HCT116 (cell line): Measurements from ENCODE around the gene PLA2G15. TPM values are rescaled to one million over a fixed set of nuclear protein-coding genes. Genes with fewer than 3 reads are reported as not detected.

Experiments
- ATAC-seq: fragments of 200-7000 bp; cut with Tn5 transposase; 2 replicates; pipeline ENCODE4 v1.9.1; 2020; ENCODE audit warnings: mild to moderate bottlenecking, moderate library complexity
- BruUV-seq: library from RNA; stranded (reverse); fragments of 400-500 nt; replicated peaks from 2 replicates; lab custom pipeline; 2021; lab: Mats Ljungman, UMichigan
- CTCF ChIA-PET: fragments of 300-600 bp; sonication (Branson Sonifier 250); formaldehyde crosslinking; loops from one replicate; lab custom pipeline; 2021; ENCODE audit warnings: antibody characterized with exemption; lab: Charles Lee
- POLR2A ChIA-PET: fragments of 300-600, 350-600 bp; sonication (Branson Sonifier 250); formaldehyde crosslinking; loops from one replicate; lab custom pipeline; 2021; ENCODE audit warnings: antibody characterized with exemption; lab: Charles Lee
- RAD21 ChIA-PET, 2 experiments: fragments of 300-600 bp; sonication (Branson Sonifier 250); formaldehyde crosslinking; loops; one replicate each; lab custom pipeline; 2023; ENCODE audit warnings: low total read pairs in 2 of 2; ENCODE audit not compliant: uncharacterized antibody in 2 of 2, unreplicated experiment in 2 of 2, low non-redundant PET in 1 of 2; lab: Charles Lee
- DNase-seq: peaks from one replicate; pipeline ENCODE4 v3.0.0-alpha.2; 2010; ENCODE audit warnings: low read depth, low spot score
- H2AFZ ChIP-seq: fragments of 200-600 bp; shearing (Covaris generic), sonication (generic); 2 replicates; pipeline ENCODE4 v1.6.1; 2017; ENCODE audit warnings: low read depth, mixed run types, mixed read lengths, antibody characterized with exemption, low read length; ENCODE audit not compliant: poor library complexity, severe bottlenecking
- H3K27ac ChIP-seq: 2 replicates; pipeline ENCODE4 v1.5.1; 2012; ENCODE audit warnings: low read depth, low read length
- H3K27me3 ChIP-seq: fragments of 200-600 bp; sonication (generic); 2 replicates; pipeline ENCODE4 v1.6.1; 2016; ENCODE audit warnings: mixed run types, low read length, mixed read lengths; ENCODE audit not compliant: insufficient read depth
- H3K36me3 ChIP-seq, 2 experiments: fragments of 200-500 bp in 1 of 2; fragments of 200-600 bp in 1 of 2; sonication (Bioruptor generic) in 1 of 2; sonication (generic) in 1 of 2; 2 replicates each; pipeline versions ENCODE4 v1.5.1 to v1.6.1; 2014 to 2016; ENCODE audit warnings: low read length in 2 of 2, inconsistent platforms in 1 of 2, mixed read lengths in 1 of 2, mixed run types in 1 of 2; ENCODE audit not compliant: insufficient read depth in 2 of 2, control insufficient read depth in 1 of 2
- H3K4me1 ChIP-seq, 2 experiments: fragments of 200-600 bp in 1 of 2; sonication (generic) in 1 of 2; 2 replicates each; pipeline versions ENCODE4 v1.5.1 to v1.6.1; 2012 to 2017; ENCODE audit warnings: low read length in 2 of 2, inconsistent platforms in 1 of 2, mild to moderate bottlenecking in 1 of 2, mixed read lengths in 1 of 2, mixed run types in 1 of 2, moderate library complexity in 1 of 2; ENCODE audit not compliant: insufficient read depth in 2 of 2, control insufficient read depth in 1 of 2
- H3K4me2 ChIP-seq: fragments of 200-600 bp; sonication (generic); 2 replicates; pipeline ENCODE4 v1.6.1; 2017; ENCODE audit warnings: mixed run types, low read length, mixed read lengths
- H3K4me3 ChIP-seq, 2 experiments: fragments of 200-600 bp in 1 of 2; sonication (generic) in 1 of 2; replicated peaks in 1 of 2; 2 replicates each; pipeline ENCODE4 v1.5.1; 2011 to 2016; ENCODE audit warnings: low read length in 2 of 2, control low read depth in 1 of 2, low read depth in 1 of 2, mild to moderate bottlenecking in 1 of 2, mixed read lengths in 1 of 2, mixed run types in 1 of 2
- H3K79me2 ChIP-seq: fragments of 200-600 bp; sonication (generic); 2 replicates; pipeline ENCODE4 v1.6.1; 2017; ENCODE audit warnings: mild to moderate bottlenecking, mixed run types, low read length, moderate library complexity, mixed read lengths; ENCODE audit not compliant: insufficient read depth
- H3K9ac ChIP-seq: fragments of 200-600 bp; sonication (generic); 2 replicates; pipeline ENCODE4 v1.6.1; 2016; ENCODE audit warnings: low read length, mixed read lengths
- H3K9me2 ChIP-seq: fragments of 200-600 bp; sonication (generic), shearing (Covaris generic); 2 replicates; pipeline ENCODE4 v1.6.1; 2017; ENCODE audit warnings: mixed run types, mild to moderate bottlenecking, moderate library complexity; ENCODE audit not compliant: insufficient read depth
- H3K9me3 ChIP-seq, 2 experiments: fragments of 200-500 bp in 1 of 2; fragments of 200-600 bp in 1 of 2; sonication (Bioruptor generic) in 1 of 2; sonication (generic) in 1 of 2; 2 replicates each; pipeline ENCODE4 v1.6.1; 2014 to 2017; ENCODE audit warnings: low read length in 2 of 2, mixed read lengths in 2 of 2, inconsistent platforms in 1 of 2, low read depth in 1 of 2, mild to moderate bottlenecking in 1 of 2, mixed run types in 1 of 2, moderate library complexity in 1 of 2; ENCODE audit not compliant: control insufficient read depth in 1 of 2, insufficient read depth in 1 of 2
- H4K20me1 ChIP-seq: fragments of 200-600 bp; sonication (generic), shearing (Covaris generic); 2 replicates; pipeline ENCODE4 v1.6.1; 2017; ENCODE audit warnings: mixed run types, mild to moderate bottlenecking, moderate library complexity; ENCODE audit not compliant: insufficient read depth
- ATF3 ChIP-seq: IDR thresholded peaks from 2 replicates; pipeline ENCODE4 v1.6.1; 2012
- CBX3 ChIP-seq: IDR thresholded peaks from 2 replicates; pipeline ENCODE4 v1.6.1; 2012; ENCODE audit warnings: low read depth
- CEBPB ChIP-seq: IDR thresholded peaks from 2 replicates; pipeline ENCODE4 v1.6.1; 2012; ENCODE audit warnings: low read depth
- CTCF ChIP-seq, 3 experiments: fragments of 200-600 bp in 1 of 3; sonication (generic) in 1 of 3; IDR thresholded peaks in 2 of 3; conservative IDR thresholded peaks in 1 of 3; 2 replicates each; pipeline ENCODE4 v1.5.1; 2012 to 2017; ENCODE audit warnings: low read depth in 2 of 3, low read length in 2 of 3, antibody characterized with exemption in 1 of 3, borderline replicate concordance in 1 of 3, control low read depth in 1 of 3, mild to moderate bottlenecking in 1 of 3, mixed read lengths in 1 of 3, mixed run types in 1 of 3, moderate library complexity in 1 of 3; ENCODE audit not compliant: insufficient read depth in 1 of 3
- EZH2 ChIP-seq: fragments of 200-600 bp; sonication (generic); IDR thresholded peaks from 2 replicates; pipeline ENCODE4 v1.6.1; 2017; ENCODE audit warnings: antibody characterized with exemption, mixed run types
- FOSL1 ChIP-seq: IDR thresholded peaks from 2 replicates; pipeline ENCODE4 v1.6.1; 2012; ENCODE audit warnings: low read depth
- JUND ChIP-seq: IDR thresholded peaks from 2 replicates; pipeline ENCODE4 v1.6.1; 2012
- MAX ChIP-seq: IDR thresholded peaks from 2 replicates; pipeline ENCODE4 v1.6.1; 2012
- POLR2A ChIP-seq: IDR thresholded peaks from 2 replicates; pipeline ENCODE4 v1.7.0; 2011; ENCODE audit warnings: borderline replicate concordance; ENCODE audit not compliant: insufficient read depth, insufficient read length; ENCODE audit errors: extremely low read depth
- REST ChIP-seq: IDR thresholded peaks from 2 replicates; pipeline ENCODE4 v1.6.1; 2012; ENCODE audit warnings: low read depth
- SIN3A ChIP-seq: IDR thresholded peaks from 2 replicates; pipeline ENCODE4 v1.6.1; 2012; ENCODE audit warnings: low read depth
- SP1 ChIP-seq: IDR thresholded peaks from 2 replicates; pipeline ENCODE4 v1.6.1; 2012; ENCODE audit warnings: low read depth
- SRF ChIP-seq: IDR thresholded peaks from 2 replicates; pipeline ENCODE4 v1.6.1; 2012; ENCODE audit warnings: low read depth
- TCF7L2 ChIP-seq: IDR thresholded peaks from 2 replicates; pipeline ENCODE4 v1.7.0; 2011; ENCODE audit warnings: borderline replicate concordance, inconsistent platforms; ENCODE audit not compliant: insufficient read depth, insufficient read length; ENCODE audit errors: extremely low read depth
- YY1 ChIP-seq: IDR thresholded peaks from 2 replicates; pipeline ENCODE4 v1.6.1; 2011; ENCODE audit warnings: low read length, low read depth, moderate library complexity, mild to moderate bottlenecking; ENCODE audit not compliant: insufficient replicate concordance; ENCODE audit errors: extremely low read depth
- ZFX ChIP-seq: fragments of 450-650 bp; IDR thresholded peaks from 2 replicates; pipeline ENCODE4 v1.6.1; 2017
- intact Hi-C: fragments of 100-400 bp; cut with micrococcal nuclease; formaldehyde crosslinking; loops from 2 replicates; pipeline ENCODE4 v1.10.0; 2022
- total RNA-seq: library from RNA; stranded (reverse); gene quantifications from one replicate; pipeline ENCODE4 v1.2.1, GENCODE V29; 2021; ENCODE audit not compliant: unreplicated experiment

Gene PLA2G15
- total RNA-seq, 1 experiment from 2014 or later = 7.5 TPM

- CTCF ChIA-PET = no interaction called here
- Histone ChIP-seq H3K27me3 (no peaks in the 10 kb centered on the region), H3K4me3 (peak overlapping the region; percentile 81 to 85), H3K9me3 (no peaks in the 10 kb centered on the region), H4K20me1 (no peaks in the 10 kb centered on the region), H3K4me2 (peak overlapping the region; percentile 99), H3K9ac (peak overlapping the region; percentile 67), H3K4me1 (peaks cover 5 to 21% of the 10 kb centered on the region in 2 experiments; a peak in 3 of 4 replicates), H3K9me2 (no peaks in the 10 kb centered on the region), H2AFZ (no peak overlapping the region), H3K79me2 (peaks cover 10% of the 10 kb centered on the region; the same call in 1 of the 2 replicates), H3K36me3 (no peaks in the 10 kb centered on the region; a peak in 1 of 4 replicates), H3K27ac (no peak overlapping the region)
- no peak for ATAC-seq
- BruUV-seq = no TSS peak
- DNase-seq = no peak
- POLR2A ChIA-PET = interaction anchor here (1.8 kb wide), 1 partner anchor 18 kb away, joined by 4 read pairs; the partner anchor contains the start of gene SLC7A6
- TF ChIP-seq EZH2 = no peak
- TF ChIP-seq MAX = no peak
- TF ChIP-seq SP1 = no peak
- no peak for TF ChIP-seq ZFX
- TF ChIP-seq YY1 = no peak
- no peak for TF ChIP-seq TCF7L2
- no peak for TF ChIP-seq CEBPB
- TF ChIP-seq POLR2A = no peak
- TF ChIP-seq FOSL1 = no peak
- no peak for TF ChIP-seq CBX3
- no peak for TF ChIP-seq SRF
- TF ChIP-seq CTCF (IDR thresholded peaks at IDR 0.05 in 2 of 3, conservative IDR thresholded peaks at IDR 0.05 in 1 of 3; ENCODE audit: borderline replicate concordance in 1 of 3, insufficient read depth in 1 of 3, low read depth in 2 of 3, low read length in 2 of 3) = no peak
- no peak for TF ChIP-seq REST
- TF ChIP-seq JUND = no peak
- TF ChIP-seq SIN3A = no peak
- no peak for TF ChIP-seq ATF3
- intact Hi-C loops = no loop called here
- RAD21 ChIA-PET = no interaction called here
Measured at GRCh38 chr16:68246121-68246520, 948 bp downstream of the PLA2G15 start.
